ENCODE data around the gene SPAG16.

- TF ChIP-seq CTCF (IDR thresholded peaks at IDR 0.05; ENCODE audit: low read length) (no peak), EZH2 (IDR thresholded peaks at IDR 0.05; ENCODE audit: borderline replicate concordance, low read length) (no peak)
These were observed 895.8 kb downstream of the SPAG16 start for GRCh38 chr2:214180071-214180470.

All from OCI-LY1 (cell line).